TTC549 (cell line): ENCODE data around the gene PARVG.

Experiments used
- FAIRE-seq: peaks from 2 replicates; lab custom pipeline; 2012; peaks lifted over from hg19 to GRCh38; lab: Jason Lieb, UNC

The PARVG gene

DNA sequence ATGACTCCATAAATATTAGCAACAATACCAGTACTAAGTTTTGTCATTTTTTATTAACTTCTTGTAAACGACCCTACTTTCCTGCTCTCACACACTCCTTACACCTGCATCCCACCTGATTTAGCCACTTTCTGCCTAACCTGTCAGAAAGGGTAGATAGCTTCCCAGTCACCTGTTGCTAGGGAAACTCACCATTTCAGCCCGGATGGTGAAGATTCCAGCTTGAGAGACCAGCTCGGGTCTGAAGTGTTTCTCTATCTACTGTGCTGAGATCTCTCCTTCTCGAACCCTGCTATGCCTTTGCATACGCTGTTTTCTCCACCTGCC is at the start of gene PARVG:
Gene PARVG, plus strand, starts transcription at position 220 of the 327 bp plus-strand sequence. CDS start 2,405 bp downstream, outside the sequence.
- no peak for FAIRE-seq

DNA sequence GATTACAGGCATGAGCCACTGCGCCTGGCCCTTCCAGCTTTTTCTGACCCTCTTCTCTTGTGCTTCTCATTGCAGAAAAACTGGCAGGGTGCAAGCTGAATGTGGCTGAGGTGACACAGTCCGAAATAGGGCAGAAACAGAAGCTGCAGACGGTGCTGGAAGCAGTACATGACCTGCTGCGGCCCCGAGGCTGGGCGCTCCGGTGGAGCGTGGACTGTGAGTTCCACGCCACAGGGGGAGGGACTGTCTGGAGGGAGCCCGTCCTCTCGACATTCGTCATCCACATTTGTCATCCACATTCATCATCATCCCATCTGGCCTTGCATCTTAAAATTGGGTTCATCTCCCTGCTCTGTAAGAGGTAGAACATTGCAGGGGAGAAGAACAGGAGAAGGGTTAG is 49.3 kb upstream of the PARVG start:
- no peak for FAIRE-seq

DNA sequence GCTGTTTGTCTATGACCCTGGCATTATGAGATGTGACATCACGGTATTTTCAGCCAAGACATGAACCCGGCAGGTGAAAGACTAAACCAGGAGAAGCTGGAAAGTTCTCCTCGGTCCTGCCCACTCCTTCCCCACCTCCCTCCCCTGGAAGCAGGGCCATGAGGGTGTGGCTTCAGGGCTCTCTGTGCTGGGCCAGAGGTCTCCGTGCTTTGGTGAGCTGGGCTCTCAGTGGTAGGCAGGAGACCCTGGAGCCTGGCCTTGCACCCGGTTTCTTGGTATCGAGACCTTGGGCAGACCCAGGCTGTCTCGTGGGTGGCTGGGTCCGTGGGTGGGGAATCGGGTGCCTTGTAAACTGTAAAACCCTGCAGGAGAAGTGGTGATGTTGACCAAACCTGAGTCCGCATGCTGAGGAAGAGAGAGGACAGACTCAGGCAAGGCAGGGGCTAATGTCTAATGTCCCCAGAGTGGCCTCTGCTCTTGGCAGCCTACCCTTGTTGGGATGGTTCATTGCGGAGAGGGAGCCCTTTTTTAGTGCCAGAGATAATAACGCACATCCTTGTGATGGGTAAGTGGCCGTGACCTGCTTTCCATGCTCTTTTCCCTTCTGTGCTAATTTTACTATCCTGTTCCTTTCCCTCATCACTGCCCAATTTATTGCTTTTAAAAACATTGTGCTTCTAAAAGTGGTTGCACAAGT is 48.6 kb upstream of the PARVG start:
- FAIRE-seq, result no peak

GRCh38 chr22:44132724-44133123 is 48.0 kb upstream of the PARVG start:
- no peak for FAIRE-seq

GRCh38 chr22:44133161-44133560 is 47.6 kb upstream of the PARVG start:
- FAIRE-seq, result no peak

- FAIRE-seq, result no peak
These were observed 46.7 kb upstream of the PARVG start for GRCh38 chr22:44133901-44134571.

GRCh38 chr22:44136112-44136511 is 44.6 kb upstream of the PARVG start:
- FAIRE-seq, result no peak

- FAIRE-seq, result no peak
These were observed 43.9 kb upstream of the PARVG start for GRCh38 chr22:44136786-44137185.

DNA sequence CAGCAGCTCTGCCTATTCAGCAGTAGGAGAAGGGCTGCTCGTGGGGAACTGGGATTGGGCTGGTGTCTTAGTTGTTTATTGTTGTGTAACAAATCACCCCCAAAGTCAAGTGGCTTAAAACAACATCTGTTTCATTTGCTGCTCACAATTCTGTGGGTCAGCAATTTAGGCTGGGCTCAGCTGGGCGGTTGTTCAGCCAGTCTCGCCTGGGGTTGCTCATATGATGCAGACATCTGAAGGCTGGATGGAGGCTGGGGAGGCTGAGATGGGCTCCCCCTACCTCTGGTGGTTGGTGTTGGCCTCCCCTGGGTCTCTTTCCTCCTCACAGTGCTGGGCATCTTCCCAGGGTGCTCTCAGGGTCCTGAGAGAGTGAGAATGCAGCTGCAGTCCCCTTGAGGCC is 43.3 kb upstream of the PARVG start:
- no peak for FAIRE-seq

GRCh38 chr22:44139773-44140172 is 41.0 kb upstream of the PARVG start:
- no peak for FAIRE-seq

DNA sequence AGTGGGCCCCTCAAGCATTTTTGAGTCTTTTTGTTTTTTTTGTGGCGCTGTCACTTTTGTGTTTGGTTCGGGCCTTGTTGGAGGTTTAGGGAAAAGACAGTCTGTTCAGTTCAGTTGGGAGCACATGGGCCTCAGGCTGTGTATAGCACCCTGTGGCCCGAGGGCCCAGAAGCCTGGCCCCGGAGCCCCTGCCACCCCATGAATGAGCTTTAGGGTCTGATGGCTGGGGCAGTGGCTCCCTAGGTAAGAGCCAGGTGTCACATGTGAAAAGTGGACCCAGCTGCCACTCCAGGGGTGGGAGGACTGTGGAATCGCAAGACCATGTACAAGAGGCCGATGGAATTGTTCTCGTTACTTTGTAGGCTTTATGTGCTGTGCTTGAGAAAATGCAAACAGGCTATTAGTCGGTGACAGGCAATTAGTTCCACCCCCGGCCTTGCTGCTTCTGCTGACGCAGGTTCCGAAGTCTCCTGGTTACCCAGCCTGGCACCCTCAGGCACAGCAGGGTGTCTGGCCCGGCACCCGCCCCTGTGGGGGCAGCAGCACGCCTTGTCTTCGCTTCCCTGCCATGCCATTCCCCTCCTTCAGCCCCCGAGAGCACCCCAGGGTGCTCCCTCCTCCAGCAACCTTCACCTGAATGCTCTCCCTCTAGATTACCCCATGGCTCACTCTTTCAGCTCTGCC is 38.2 kb upstream of the PARVG start:
- no peak for FAIRE-seq

GRCh38 chr22:44143105-44143474 is 37.6 kb upstream of the PARVG start:
- FAIRE-seq, result no peak

DNA sequence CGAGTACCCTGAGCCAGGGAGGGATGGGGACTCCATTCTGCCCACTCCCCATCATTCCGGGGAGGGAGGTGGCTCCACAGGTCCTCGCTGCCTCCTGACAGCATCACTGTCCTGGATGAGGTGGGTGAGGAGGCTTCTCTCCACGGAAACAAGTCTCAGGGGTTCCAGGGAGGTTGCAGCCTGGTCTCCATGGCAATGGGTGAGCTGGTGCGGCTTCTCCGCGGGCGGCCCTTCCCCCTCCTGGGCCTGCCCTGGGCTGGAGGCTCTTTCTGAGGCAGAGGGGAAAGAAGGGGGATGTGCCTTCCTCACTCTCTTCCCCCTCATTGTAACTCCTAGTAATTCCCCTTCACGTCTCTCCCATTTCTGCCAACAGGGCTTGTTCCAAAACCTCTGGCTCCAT is 37.1 kb upstream of the PARVG start:
- no peak for FAIRE-seq

GRCh38 chr22:44144046-44144569 is 36.6 kb upstream of the PARVG start:
- FAIRE-seq, result no peak

GRCh38 chr22:44145544-44145943 is 35.2 kb upstream of the PARVG start:
- FAIRE-seq, result no peak

DNA sequence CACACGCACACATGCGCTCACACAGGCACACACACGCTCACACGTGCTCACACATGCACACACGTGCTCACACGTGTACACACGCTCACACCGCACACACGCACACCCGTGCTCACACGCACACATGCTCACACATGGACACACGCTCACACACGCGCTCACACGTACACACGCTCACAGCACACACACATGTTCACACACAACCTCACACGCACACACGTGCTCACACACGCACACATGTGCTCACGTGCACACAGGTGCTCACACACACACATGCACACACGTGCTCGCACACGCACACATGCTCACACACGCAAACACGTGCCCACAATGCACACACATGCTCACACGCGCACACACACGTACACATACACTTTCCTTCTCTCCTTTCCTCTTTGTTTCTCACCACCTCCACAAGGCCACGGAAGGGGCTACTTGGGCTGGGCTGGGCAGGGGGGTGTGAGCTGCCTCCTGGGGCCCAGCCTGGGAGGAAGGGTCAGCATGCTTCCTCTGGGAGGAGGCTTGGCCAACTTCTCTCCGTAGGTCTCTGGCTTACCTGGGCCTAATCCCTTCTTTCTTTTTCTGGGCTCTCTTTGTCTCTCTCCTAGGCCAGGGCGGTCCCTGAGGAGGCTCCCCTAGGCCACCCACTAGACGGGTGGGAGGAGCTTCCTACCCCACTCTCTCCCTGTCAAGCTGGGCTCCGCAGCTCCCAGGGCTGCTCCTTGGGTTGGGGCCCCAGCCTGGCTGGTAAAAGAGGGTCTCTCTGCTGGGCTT is 34.5 kb upstream of the PARVG start:
- FAIRE-seq, result no peak

DNA sequence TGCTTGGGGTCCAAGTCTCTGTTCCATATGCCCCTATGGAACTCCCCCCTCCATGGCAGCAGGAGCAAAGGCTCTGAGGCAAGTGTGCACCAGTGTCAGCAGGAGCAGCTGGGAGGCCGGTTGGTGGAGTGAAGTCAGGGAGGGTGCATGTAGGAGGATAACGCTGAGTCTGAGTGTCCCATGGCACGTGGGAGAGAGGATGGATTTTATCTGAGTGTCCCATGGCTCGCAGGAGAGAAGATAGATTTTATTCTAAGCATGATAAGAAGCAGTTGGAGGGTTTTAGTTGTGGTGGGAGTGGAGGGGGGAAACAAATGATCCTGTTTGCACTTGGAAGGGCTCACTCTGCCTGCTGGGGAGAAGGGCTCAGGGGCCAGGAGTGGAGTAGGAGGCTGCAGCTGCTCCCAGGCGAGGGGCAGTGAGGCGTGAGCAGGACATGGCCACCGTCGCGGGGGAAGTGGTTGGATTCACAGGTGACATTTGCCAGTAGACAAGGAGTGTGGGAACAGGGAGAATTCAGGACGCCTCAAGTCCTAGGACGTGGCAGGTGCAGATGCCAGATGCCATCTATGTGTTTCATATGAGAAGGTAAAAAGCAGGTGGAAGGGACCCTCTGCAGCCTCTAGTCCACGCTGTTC is 33.6 kb upstream of the PARVG start:
- FAIRE-seq, result no peak

DNA sequence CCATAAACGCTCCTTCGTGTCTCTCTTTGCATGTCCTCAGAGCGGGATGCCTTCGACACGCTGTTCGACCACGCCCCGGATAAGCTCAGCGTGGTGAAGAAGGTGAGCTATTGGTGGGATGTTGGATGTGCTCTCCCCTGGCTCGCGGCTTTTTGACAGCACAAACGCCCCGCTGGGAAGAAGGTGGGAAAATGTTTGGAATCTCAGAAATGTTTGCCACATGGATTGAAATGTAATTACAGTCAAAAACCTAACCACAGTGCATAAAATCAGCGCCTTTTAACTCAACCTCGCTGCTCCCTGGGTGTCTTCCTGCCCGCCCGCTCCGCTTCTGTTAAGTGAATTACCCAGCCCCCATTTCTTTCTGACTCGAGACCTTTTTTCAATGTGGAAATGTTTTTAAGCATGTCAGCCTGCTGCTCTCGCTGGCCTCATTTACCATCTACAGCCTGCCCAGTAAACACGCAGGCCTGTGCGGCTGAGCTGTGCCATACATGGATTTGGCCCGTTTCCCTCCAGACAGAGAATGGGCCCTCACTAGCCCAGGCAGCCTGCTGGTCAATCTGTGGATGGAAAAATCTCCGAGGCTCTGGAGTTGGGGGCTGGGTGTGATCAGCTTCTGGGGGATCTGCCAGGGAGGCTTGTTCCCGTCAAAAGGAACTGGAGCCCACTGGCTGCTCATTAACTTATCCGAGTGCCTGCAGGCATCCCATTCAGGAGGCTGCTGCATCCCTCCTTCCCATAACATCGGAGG is 32.7 kb upstream of the PARVG start:
- no peak for FAIRE-seq

- FAIRE-seq, result no peak
These were observed 29.0 kb upstream of the PARVG start for GRCh38 chr22:44151676-44152075.

DNA sequence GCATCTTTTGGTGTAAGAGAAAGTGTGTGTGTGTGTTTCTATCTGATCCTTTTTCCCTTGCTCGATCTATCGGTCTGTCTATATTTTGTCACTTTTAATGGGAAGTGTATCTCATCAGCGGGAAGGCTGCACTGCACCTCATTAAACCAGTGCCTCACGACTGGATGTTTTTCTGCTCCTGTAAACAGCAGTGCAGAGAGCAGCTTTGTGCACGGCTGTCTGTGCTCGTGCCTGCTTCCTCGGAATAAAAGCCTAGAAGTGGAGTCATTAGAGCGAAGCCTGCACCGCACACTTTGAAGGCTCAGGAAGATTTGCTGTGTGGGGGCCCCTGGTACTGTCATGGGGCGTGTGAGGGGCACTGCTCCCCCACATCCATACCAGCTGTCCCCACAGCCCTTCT is 27.0 kb upstream of the PARVG start:
- no peak for FAIRE-seq

DNA sequence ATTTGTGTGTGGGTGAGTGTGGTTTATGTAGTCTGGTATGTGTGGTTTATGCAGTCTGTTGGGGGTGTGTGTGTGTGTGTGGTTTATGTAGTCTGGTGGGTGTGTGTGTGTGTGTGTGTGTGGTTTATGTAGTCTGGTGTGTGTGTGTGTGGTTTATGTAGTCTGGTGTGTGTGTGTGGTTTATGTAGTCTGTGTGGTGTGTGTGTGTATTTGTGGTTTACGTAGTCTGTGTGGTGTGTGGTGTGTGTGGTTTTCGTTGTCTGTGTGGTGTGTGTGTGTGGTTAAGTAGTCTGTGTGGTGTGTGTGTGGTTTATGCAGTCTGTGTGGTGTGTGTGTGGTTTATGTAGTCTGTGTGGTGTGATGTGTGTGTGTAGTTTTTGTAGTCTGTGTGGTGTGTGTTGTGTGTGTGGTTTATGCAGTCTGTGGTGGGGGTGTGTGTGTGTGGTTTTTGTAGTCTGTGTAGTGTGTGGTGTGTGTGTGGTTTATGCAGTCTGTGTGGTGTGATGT is 26.2 kb upstream of the PARVG start:
- no peak for FAIRE-seq
